Measurements from ENCODE around the gene MYLK.

Gene MYLK

GRCh38 chr3:123626881-123627280 lies 257.3 kb downstream of the MYLK start:
- H3K9me3 ChIP-seq (ENCODE audit: control insufficient read depth, low read length) = no peaks in the 10 kb centered on the region
- no peaks in the 10 kb centered on the region for H3K27me3 ChIP-seq (replicated peaks; ENCODE audit: control insufficient read depth, insufficient read depth, low read length)
- peaks cover 67% of the 10 kb centered on the region for H3K36me3 ChIP-seq (ENCODE audit: control insufficient read depth, insufficient read depth, low read length, severe bottlenecking)
- H3K9ac ChIP-seq (ENCODE audit: low read length) = no peak overlapping the region
- H3K4me3 ChIP-seq (ENCODE audit: low read length) = no peak overlapping the region
- peaks cover 17% of the 10 kb centered on the region for H3K4me1 ChIP-seq (ENCODE audit: control insufficient read depth, insufficient read depth, low read length)
- no peak for DNase-seq (ENCODE audit: low read depth)

- DNase-seq (ENCODE audit: low read depth) = no peak
- Histone ChIP-seq H3K9me3 (ENCODE audit: control insufficient read depth, low read length) (no peaks in the 10 kb centered on the region), H3K36me3 (ENCODE audit: control insufficient read depth, insufficient read depth, low read length, severe bottlenecking) (peaks cover 57% of the 10 kb centered on the region), H3K4me1 (ENCODE audit: control insufficient read depth, insufficient read depth, low read length) (peaks cover 27% of the 10 kb centered on the region), H3K9ac (ENCODE audit: low read length) (no peak overlapping the region), H3K4me3 (ENCODE audit: low read length) (no peak overlapping the region), H3K27me3 (replicated peaks; ENCODE audit: control insufficient read depth, insufficient read depth, low read length) (no peaks in the 10 kb centered on the region)
Observed at GRCh38 chr3:123624302-123624701, 259.8 kb downstream of the MYLK start.

DNA sequence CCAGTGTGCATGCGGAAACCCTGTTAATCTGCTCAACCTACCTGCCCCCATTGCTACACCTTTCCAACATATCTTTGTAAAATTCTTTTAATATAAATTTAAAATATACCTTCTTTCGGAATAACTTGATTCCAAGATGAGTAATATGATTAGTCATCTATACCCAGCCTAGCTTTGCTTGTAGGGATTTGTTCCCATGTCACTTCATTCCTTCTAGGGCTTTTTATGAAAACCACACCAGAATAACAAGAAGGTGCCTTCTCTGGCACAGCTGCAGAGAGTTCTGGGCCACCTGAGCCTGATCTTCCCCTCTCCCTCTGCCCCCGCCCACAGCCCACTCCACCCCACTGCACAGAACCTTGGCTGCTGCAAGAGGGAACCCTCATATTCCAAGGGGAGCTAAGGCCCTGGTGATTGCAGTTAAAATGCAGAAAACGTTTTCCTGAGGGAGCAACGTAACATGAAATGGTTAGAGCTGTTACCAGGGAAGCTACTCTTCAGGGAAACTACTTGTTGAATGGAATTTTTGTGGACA lies 260.7 kb downstream of the MYLK start:
- Histone ChIP-seq H3K4me3 (ENCODE audit: low read length) (no peak overlapping the region), H3K9ac (ENCODE audit: low read length) (no peak overlapping the region), H3K9me3 (ENCODE audit: control insufficient read depth, low read length) (no peaks in the 10 kb centered on the region), H3K27me3 (replicated peaks; ENCODE audit: control insufficient read depth, insufficient read depth, low read length) (no peaks in the 10 kb centered on the region), H3K4me1 (ENCODE audit: control insufficient read depth, insufficient read depth, low read length) (peaks cover 35% of the 10 kb centered on the region), H3K36me3 (ENCODE audit: control insufficient read depth, insufficient read depth, low read length, severe bottlenecking) (peaks cover 49% of the 10 kb centered on the region)
- no peak for DNase-seq (ENCODE audit: low read depth)

GRCh38 chr3:123622766-123623165 lies 261.4 kb downstream of the MYLK start:
- no peak for DNase-seq (ENCODE audit: low read depth)

GRCh38 chr3:123621850-123622189 lies 262.3 kb downstream of the MYLK start:
- no peak for DNase-seq (ENCODE audit: low read depth)
- peak overlapping the region; percentile 20 for H3K9ac ChIP-seq (ENCODE audit: low read length)
- H3K36me3 ChIP-seq (ENCODE audit: control insufficient read depth, insufficient read depth, low read length, severe bottlenecking) = peaks cover 50% of the 10 kb centered on the region
- no peaks in the 10 kb centered on the region for H3K27me3 ChIP-seq (replicated peaks; ENCODE audit: control insufficient read depth, insufficient read depth, low read length)
- H3K9me3 ChIP-seq (ENCODE audit: control insufficient read depth, low read length) = no peaks in the 10 kb centered on the region
- H3K4me3 ChIP-seq (ENCODE audit: low read length) = no peak overlapping the region
- H3K4me1 ChIP-seq (ENCODE audit: control insufficient read depth, insufficient read depth, low read length) = peaks cover 48% of the 10 kb centered on the region

More at GRCh38 chr3:123622766-123623165, 261.4 kb downstream of the MYLK start:
- Histone ChIP-seq H3K9ac (ENCODE audit: low read length) (no peak overlapping the region), H3K36me3 (ENCODE audit: control insufficient read depth, insufficient read depth, low read length, severe bottlenecking) (peaks cover 49% of the 10 kb centered on the region), H3K4me1 (ENCODE audit: control insufficient read depth, insufficient read depth, low read length) (peaks cover 42% of the 10 kb centered on the region), H3K27me3 (replicated peaks; ENCODE audit: control insufficient read depth, insufficient read depth, low read length) (no peaks in the 10 kb centered on the region), H3K4me3 (ENCODE audit: low read length) (no peak overlapping the region), H3K9me3 (ENCODE audit: control insufficient read depth, low read length) (no peaks in the 10 kb centered on the region)

DNA sequence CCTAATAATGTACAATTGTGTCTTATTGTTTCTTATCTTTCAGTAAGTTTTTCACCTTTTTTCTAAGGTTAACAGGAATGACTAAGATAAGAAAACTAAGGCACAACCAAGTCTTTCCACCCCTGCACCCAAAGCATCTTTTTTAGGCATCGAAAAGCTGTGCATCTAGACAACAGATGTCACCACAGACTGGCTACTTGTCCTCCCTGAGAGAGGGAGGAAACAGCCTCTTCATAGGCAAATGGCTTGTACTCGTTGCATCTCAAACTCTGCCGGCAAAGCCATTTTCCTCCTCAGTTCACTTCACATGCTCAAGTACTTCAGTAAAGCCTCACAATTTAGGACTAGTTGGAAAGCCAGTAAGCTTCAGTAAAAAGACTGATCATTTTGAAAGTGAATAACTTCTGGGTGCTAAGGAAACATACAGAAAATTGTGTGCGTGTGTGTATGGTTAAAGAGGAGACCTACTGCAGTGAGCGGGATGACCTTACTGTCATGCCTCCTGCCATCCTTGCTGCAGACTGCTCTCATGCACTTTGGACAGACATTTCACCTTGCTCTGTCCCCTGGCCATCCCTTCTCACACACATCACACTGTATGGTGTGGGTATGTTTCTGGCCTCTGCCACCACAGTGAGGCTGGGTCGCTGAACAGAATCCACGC lies 262.8 kb downstream of the MYLK start:
- H3K27me3 ChIP-seq (replicated peaks; ENCODE audit: control insufficient read depth, insufficient read depth, low read length) = no peaks in the 10 kb centered on the region
- DNase-seq (ENCODE audit: low read depth) = no peak
- H3K4me3 ChIP-seq (ENCODE audit: low read length) = no peak overlapping the region
- no peaks in the 10 kb centered on the region for H3K9me3 ChIP-seq (ENCODE audit: control insufficient read depth, low read length)
- peaks cover 48% of the 10 kb centered on the region for H3K4me1 ChIP-seq (ENCODE audit: control insufficient read depth, insufficient read depth, low read length)
- peak overlapping the region; percentile 68 for H3K9ac ChIP-seq (ENCODE audit: low read length)
- peaks cover 49% of the 10 kb centered on the region for H3K36me3 ChIP-seq (ENCODE audit: control insufficient read depth, insufficient read depth, low read length, severe bottlenecking)

GRCh38 chr3:123620343-123620742 lies 263.8 kb downstream of the MYLK start:
- peak overlapping the region; percentile 68 for H3K9ac ChIP-seq (ENCODE audit: low read length)
- H3K9me3 ChIP-seq (ENCODE audit: control insufficient read depth, low read length) = no peaks in the 10 kb centered on the region
- H3K4me3 ChIP-seq (ENCODE audit: low read length) = peak overlapping the region; percentile 48
- no peak for DNase-seq (ENCODE audit: low read depth)
- H3K36me3 ChIP-seq (ENCODE audit: control insufficient read depth, insufficient read depth, low read length, severe bottlenecking) = peaks cover 43% of the 10 kb centered on the region
- peaks cover 48% of the 10 kb centered on the region for H3K4me1 ChIP-seq (ENCODE audit: control insufficient read depth, insufficient read depth, low read length)
- no peaks in the 10 kb centered on the region for H3K27me3 ChIP-seq (replicated peaks; ENCODE audit: control insufficient read depth, insufficient read depth, low read length)

DNA sequence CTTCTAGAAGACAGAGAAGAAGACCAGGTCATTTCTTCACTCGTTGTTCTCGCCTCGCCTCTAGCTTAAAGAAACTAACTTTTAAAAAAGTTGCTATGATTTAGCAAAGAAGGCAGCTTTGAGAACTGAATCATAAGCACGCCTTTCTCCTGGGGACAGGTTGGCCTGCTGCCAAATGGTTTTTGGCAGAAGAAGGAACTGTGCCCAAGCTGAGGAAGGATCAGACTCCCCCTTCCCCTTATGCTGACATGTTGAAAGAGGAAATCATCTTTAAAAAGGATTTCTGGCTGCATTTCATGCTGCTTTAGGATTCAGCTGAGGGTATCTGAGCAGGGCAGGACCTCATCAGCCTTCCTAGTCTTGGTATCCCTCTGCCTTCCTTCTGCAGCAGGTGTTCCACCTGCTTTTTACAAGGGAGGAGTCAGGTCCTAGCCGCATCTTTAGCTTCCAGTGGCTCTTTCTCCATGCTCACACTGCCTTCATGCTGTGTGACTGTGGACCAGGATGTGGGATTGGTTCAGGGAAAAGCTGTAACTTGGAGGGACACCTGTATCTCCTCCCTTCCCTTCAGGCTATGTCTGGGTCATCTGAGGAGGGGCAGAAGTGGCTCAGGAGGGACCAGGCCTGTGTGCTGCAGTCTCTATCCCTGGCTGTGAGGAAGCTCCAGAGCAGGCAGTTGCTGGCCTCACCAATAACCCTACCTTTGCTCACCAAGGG lies 265.2 kb downstream of the MYLK start:
- peaks cover 48% of the 10 kb centered on the region for H3K4me1 ChIP-seq (ENCODE audit: control insufficient read depth, insufficient read depth, low read length)
- peak overlapping the region; percentile 68 for H3K9ac ChIP-seq (ENCODE audit: low read length)
- H3K9me3 ChIP-seq (ENCODE audit: control insufficient read depth, low read length) = no peaks in the 10 kb centered on the region
- DNase-seq (ENCODE audit: low read depth) = peak; percentile 86
- H3K4me3 ChIP-seq (ENCODE audit: low read length) = peak overlapping the region; percentile 64
- H3K36me3 ChIP-seq (ENCODE audit: control insufficient read depth, insufficient read depth, low read length, severe bottlenecking) = peaks cover 40% of the 10 kb centered on the region
- H3K27me3 ChIP-seq (replicated peaks; ENCODE audit: control insufficient read depth, insufficient read depth, low read length) = no peaks in the 10 kb centered on the region

GRCh38 chr3:123618076-123618708 lies 265.9 kb downstream of the MYLK start:
- H3K9me3 ChIP-seq (ENCODE audit: control insufficient read depth, low read length) = no peaks in the 10 kb centered on the region
- peaks cover 47% of the 10 kb centered on the region for H3K36me3 ChIP-seq (ENCODE audit: control insufficient read depth, insufficient read depth, low read length, severe bottlenecking)
- no peaks in the 10 kb centered on the region for H3K27me3 ChIP-seq (replicated peaks; ENCODE audit: control insufficient read depth, insufficient read depth, low read length)
- peak overlapping the region; percentile 68 for H3K9ac ChIP-seq (ENCODE audit: low read length)
- no peak for DNase-seq (ENCODE audit: low read depth)
- H3K4me3 ChIP-seq (ENCODE audit: low read length) = peak overlapping the region; percentile 64
- peaks cover 44% of the 10 kb centered on the region for H3K4me1 ChIP-seq (ENCODE audit: control insufficient read depth, insufficient read depth, low read length)

DNA sequence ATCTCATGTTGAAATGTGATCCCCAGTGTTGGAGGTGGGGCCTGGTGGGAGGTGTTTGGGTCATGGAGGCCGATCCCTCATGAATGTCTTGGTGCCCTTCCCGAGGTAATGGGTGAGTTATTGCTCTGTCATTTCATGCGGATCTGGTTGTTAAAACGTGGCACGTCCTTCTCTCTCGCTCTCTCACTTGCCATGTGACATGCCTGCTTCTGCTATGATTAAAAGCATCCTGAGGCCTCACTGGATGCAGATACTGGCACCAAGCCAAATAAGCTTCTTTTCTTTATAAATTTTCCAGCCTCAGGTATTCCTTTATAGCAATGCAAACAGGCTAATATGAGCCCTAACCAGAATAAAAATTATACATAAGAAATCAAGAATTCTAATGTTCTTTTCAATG lies 267.5 kb downstream of the MYLK start:
- H3K27me3 ChIP-seq (replicated peaks; ENCODE audit: control insufficient read depth, insufficient read depth, low read length) = no peaks in the 10 kb centered on the region
- no peak for DNase-seq (ENCODE audit: low read depth)
- peak overlapping the region; percentile 64 for H3K4me3 ChIP-seq (ENCODE audit: low read length)
- H3K36me3 ChIP-seq (ENCODE audit: control insufficient read depth, insufficient read depth, low read length, severe bottlenecking) = peaks cover 54% of the 10 kb centered on the region
- H3K4me1 ChIP-seq (ENCODE audit: control insufficient read depth, insufficient read depth, low read length) = peaks cover 36% of the 10 kb centered on the region
- peak overlapping the region; percentile 6 for H3K9ac ChIP-seq (ENCODE audit: low read length)
- no peaks in the 10 kb centered on the region for H3K9me3 ChIP-seq (ENCODE audit: control insufficient read depth, low read length)

- H3K36me3 ChIP-seq (ENCODE audit: control insufficient read depth, insufficient read depth, low read length, severe bottlenecking) = peaks cover 65% of the 10 kb centered on the region
Observed at GRCh38 chr3:123613543-123613942, 270.6 kb downstream of the MYLK start.

More at GRCh38 chr3:123613543-123613942, 270.6 kb downstream of the MYLK start:
- Histone ChIP-seq H3K4me1 (ENCODE audit: control insufficient read depth, insufficient read depth, low read length) (peaks cover 14% of the 10 kb centered on the region), H3K27me3 (replicated peaks; ENCODE audit: control insufficient read depth, insufficient read depth, low read length) (no peaks in the 10 kb centered on the region), H3K4me3 (ENCODE audit: low read length) (no peak overlapping the region), H3K9me3 (ENCODE audit: control insufficient read depth, low read length) (no peaks in the 10 kb centered on the region), H3K9ac (ENCODE audit: low read length) (no peak overlapping the region)
- no peak for DNase-seq (ENCODE audit: low read depth)

Measured in adipocyte (in vitro differentiated cells).